GM23338 (cell line): ENCODE results near the gene RABGAP1L. TPM values are rescaled to one million over a fixed set of nuclear protein-coding genes. Genes with fewer than 3 reads are reported as not detected.

Experiments used
- ATAC-seq: fragments of 200-7000 bp; cut with Tn5 transposase; 3 replicates; pipeline ENCODE4 v1.9.1; 2020
- DNase-seq: peaks from one replicate; pipeline ENCODE4 v3.0.0-alpha.2; 2015; ENCODE audit warnings: low spot score
- H2AFZ ChIP-seq: fragments of 200-600 bp; sonication (generic); 2 replicates; pipeline ENCODE4 v1.8.0; 2016; ENCODE audit warnings: antibody characterized with exemption, mild to moderate bottlenecking, moderate library complexity
- H3F3A ChIP-seq: fragments of 200-600 bp; sonication (generic); replicated peaks from 2 replicates; pipeline ENCODE4 v1.8.0; 2017; ENCODE audit warnings: antibody characterized with exemption, mixed run types, low read depth
- H3K27ac ChIP-seq: fragments of 200-600 bp; sonication (generic); 2 replicates; pipeline ENCODE4 v1.6.1; 2016; ENCODE audit warnings: low read depth
- H3K27me3 ChIP-seq: fragments of 200-600 bp; sonication (generic); 2 replicates; pipeline ENCODE4 v1.8.0; 2016; ENCODE audit warnings: mild to moderate bottlenecking, mixed run types, moderate library complexity; ENCODE audit not compliant: insufficient read depth
- H3K36me3 ChIP-seq: fragments of 200-600 bp; sonication (generic); 2 replicates; pipeline ENCODE4 v1.8.0; 2016; ENCODE audit warnings: mild to moderate bottlenecking; ENCODE audit not compliant: insufficient read depth
- H3K4me1 ChIP-seq: fragments of 200-600 bp; sonication (generic); 2 replicates; pipeline ENCODE4 v1.8.0; 2016; ENCODE audit warnings: mild to moderate bottlenecking, moderate library complexity; ENCODE audit not compliant: insufficient read depth
- H3K4me2 ChIP-seq: fragments of 200-600 bp; sonication (generic); 2 replicates; pipeline ENCODE4 v1.7.1; 2017; ENCODE audit warnings: mixed run types
- H3K4me3 ChIP-seq: fragments of 200-600 bp; sonication (generic); 2 replicates; pipeline ENCODE4 v1.6.1; 2016; ENCODE audit warnings: mixed run types
- H3K79me2 ChIP-seq: fragments of 200-600 bp; sonication (generic); replicated peaks from 2 replicates; pipeline ENCODE4 v1.8.0; 2017; ENCODE audit warnings: mild to moderate bottlenecking; ENCODE audit not compliant: insufficient read depth
- H3K9me2 ChIP-seq: fragments of 200-600 bp; sonication (generic); 2 replicates; pipeline ENCODE4 v1.8.0; 2017; ENCODE audit not compliant: insufficient read depth
- H4K20me1 ChIP-seq: fragments of 200-600 bp; sonication (generic); replicated peaks from 2 replicates; pipeline ENCODE4 v1.8.0; 2017; ENCODE audit warnings: mild to moderate bottlenecking; ENCODE audit not compliant: insufficient read depth
- H3K27ac Mint-ChIP-seq: 2 replicates; pipeline ENCODE4 v1.8.0; 2020; ENCODE audit warnings: inconsistent platforms, mild to moderate bottlenecking, moderate library complexity, mixed read lengths
- H3K27me3 Mint-ChIP-seq: 3 replicates; pipeline ENCODE4 v1.8.0; 2022; ENCODE audit warnings: low read depth, mild to moderate bottlenecking, moderate library complexity, mixed read lengths, inconsistent platforms; ENCODE audit not compliant: insufficient read depth, poor library complexity
- H3K36me3 Mint-ChIP-seq: 3 replicates; pipeline ENCODE4 v1.8.0; 2021; ENCODE audit warnings: low read depth, mild to moderate bottlenecking, inconsistent platforms, moderate library complexity, mixed read lengths
- H3K4me1 Mint-ChIP-seq: 3 replicates; pipeline ENCODE4 v1.8.0; 2020; ENCODE audit warnings: mild to moderate bottlenecking, inconsistent platforms, mixed read lengths
- H3K4me3 Mint-ChIP-seq: 3 replicates; pipeline ENCODE4 v1.8.0; 2021; ENCODE audit warnings: moderate library complexity, mild to moderate bottlenecking, inconsistent platforms, mixed read lengths
- H3K9me3 Mint-ChIP-seq: 3 replicates; pipeline ENCODE4 v1.8.0; 2020; ENCODE audit warnings: moderate library complexity, mild to moderate bottlenecking, inconsistent platforms, mixed read lengths
- CREB1 ChIP-seq: fragments of 250-450 bp; sonication (Bioruptor Pico); IDR thresholded peaks from 2 replicates; pipeline ENCODE4 v1.5.0; 2020; ENCODE audit warnings: low read depth, mild to moderate bottlenecking, moderate library complexity
- EZH2 ChIP-seq: fragments of 200-600 bp; sonication (generic); IDR thresholded peaks from one replicate; pipeline ENCODE4 v1.8.0; 2017; ENCODE audit warnings: antibody characterized with exemption, mild to moderate bottlenecking, low read depth; ENCODE audit not compliant: unreplicated experiment
- EZH2phosphoT487 ChIP-seq: fragments of 200-600 bp; sonication (generic); IDR thresholded peaks from one replicate; pipeline ENCODE4 v1.8.1; 2018; ENCODE audit warnings: antibody characterized with exemption; ENCODE audit not compliant: unreplicated experiment
- JUNB ChIP-seq: IDR thresholded peaks from one replicate; pipeline ENCODE4 v1.6.1; 2016; ENCODE audit warnings: antibody characterized with exemption; ENCODE audit not compliant: unreplicated experiment
- NANOG ChIP-seq: IDR thresholded peaks from 2 replicates; pipeline ENCODE4 v1.6.1; 2016; ENCODE audit warnings: antibody characterized with exemption, borderline replicate concordance
- POLR2AphosphoS5 ChIP-seq: IDR thresholded peaks from 2 replicates; pipeline ENCODE4 v1.6.1; 2016; ENCODE audit warnings: antibody characterized with exemption, low read depth
- STAT1 ChIP-seq: IDR thresholded peaks from one replicate; pipeline ENCODE4 v1.6.1; 2016; ENCODE audit warnings: antibody characterized with exemption; ENCODE audit not compliant: unreplicated experiment
- ZNF114 ChIP-seq: fragments of 250-450 bp; sonication (Bioruptor Pico); IDR thresholded peaks from 2 replicates; pipeline ENCODE4 v1.5.0; 2020; ENCODE audit warnings: mild to moderate bottlenecking, moderate library complexity
- ZNF331 ChIP-seq: fragments of 250-450 bp; sonication (Bioruptor Pico); IDR thresholded peaks from 2 replicates; pipeline ENCODE4 v1.5.0; 2020; ENCODE audit warnings: low read depth, mild to moderate bottlenecking, moderate library complexity
- polyA plus RNA-seq: library from polyadenylated mRNA; unstranded; fragments of >200 nt; fragmentation: Nextera tagmentation; extraction: Ambion mirVana; gene quantifications from 2 replicates; pipeline ENCODE4 v1.2.1, GENCODE V29; 2016
- total RNA-seq: library from RNA; depleted of rRNA; stranded (reverse); fragments of >200 nt; shearing (Covaris generic); gene quantifications from 2 replicates; pipeline ENCODE4 v1.2.3, GENCODE V29; 2014
- TF ChIP-seq, protein P1 (sequence below), 2 experiments: fragments of 200-600 bp in 1 of 2; sonication (generic) in 1 of 2; conservative IDR thresholded peaks; 2 replicates each; pipeline versions ENCODE4 v1.5.1 to v1.6.1; 2016 to 2017; ENCODE audit warnings: antibody characterized with exemption in 2 of 2, low read depth in 2 of 2, mild to moderate bottlenecking in 2 of 2, moderate library complexity in 1 of 2
- TF ChIP-seq, protein P2 (sequence below): IDR thresholded peaks from 2 replicates; pipeline ENCODE4 v1.6.1; 2016; ENCODE audit warnings: antibody characterized with exemption
- TF ChIP-seq, protein P3 (sequence below): fragments of 250-450 bp; sonication (Bioruptor Pico); IDR thresholded peaks from 2 replicates; pipeline ENCODE4 v1.5.0; 2020; ENCODE audit warnings: mild to moderate bottlenecking, moderate library complexity
- TF ChIP-seq, protein P4 (sequence below): IDR thresholded peaks from one replicate; pipeline ENCODE4 v1.6.1; 2018; ENCODE audit warnings: antibody characterized with exemption; ENCODE audit not compliant: unreplicated experiment

The RABGAP1L gene
- total and polyA plus RNA-seq, 2 experiments from 2014 or later: 83.2 to 136 TPM

DNA sequence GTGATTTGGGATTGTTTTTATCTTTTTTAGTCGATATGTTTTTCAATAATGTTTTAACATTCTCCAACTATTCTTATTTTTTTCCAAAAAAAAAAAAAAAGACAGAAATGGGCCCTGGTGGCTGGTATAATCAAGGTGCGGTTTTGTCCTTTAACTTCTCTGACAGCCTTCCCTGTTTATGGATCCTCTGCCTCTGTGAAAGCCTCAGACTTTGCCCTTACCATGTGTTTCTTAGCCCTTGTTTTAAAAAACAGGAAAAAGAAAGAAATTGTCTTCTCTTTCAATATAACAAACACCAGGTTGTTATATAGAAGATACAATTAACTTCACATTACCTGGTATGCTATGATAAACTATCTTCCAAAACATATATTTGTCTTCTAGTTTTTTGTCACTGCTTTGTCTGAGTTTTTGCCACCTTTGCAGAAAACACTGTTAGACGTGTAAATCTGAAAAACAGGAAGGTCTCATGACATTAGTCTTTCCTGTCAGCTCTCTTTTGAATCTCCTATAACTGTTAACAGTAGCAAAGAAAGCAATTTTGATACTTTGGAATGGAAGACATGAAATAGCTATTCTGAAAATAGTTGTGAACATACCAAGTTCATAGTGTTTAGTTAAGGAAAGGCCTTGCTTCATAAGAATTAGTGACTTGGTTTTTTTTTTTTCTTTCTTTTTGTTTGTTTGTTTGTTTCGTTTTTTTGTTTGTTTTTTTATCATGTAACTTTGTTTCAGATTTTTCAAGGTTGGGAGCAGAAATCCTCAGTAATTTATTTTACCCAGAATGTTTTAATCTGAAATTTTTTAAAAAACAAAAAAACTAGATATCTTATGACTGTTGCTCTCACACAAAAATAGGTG is 808.8 kb downstream of the RABGAP1L start:
- Histone ChIP-seq H4K20me1 (peaks cover 11% of the 10 kb centered on the region), H3K27me3 (no peaks in the 10 kb centered on the region), H3K79me2 (peaks cover 17% of the 10 kb centered on the region; the same call in 1 of the 2 replicates), H3K4me2 (no peak overlapping the region), H3K27ac (peak overlapping the region; percentile 36), H3K9me2 (no peaks in the 10 kb centered on the region), H3K4me3 (no peak overlapping the region), H3K4me1 (peaks cover 11% of the 10 kb centered on the region; the same call in 1 of the 2 replicates), H3K36me3 (peaks cover 33% of the 10 kb centered on the region; the same call in 1 of the 2 replicates), H2AFZ (no peak overlapping the region), H3F3A (no peaks in the 10 kb centered on the region; the same call in 1 of the 2 replicates)
- H3K36me3 Mint-ChIP-seq: peaks cover 32% of the 10 kb centered on the region
- TF ChIP-seq NANOG (no peak), CREB1 (no peak), EZH2 (no peak), JUNB (no peak), STAT1 (no peak), EZH2phosphoT487 (no peak), ZNF114 (CRISPR knock-in tag) (no peak), POLR2AphosphoS5 (no peak), ZNF331 (no peak)
- TF ChIP-seq, protein P1, sequence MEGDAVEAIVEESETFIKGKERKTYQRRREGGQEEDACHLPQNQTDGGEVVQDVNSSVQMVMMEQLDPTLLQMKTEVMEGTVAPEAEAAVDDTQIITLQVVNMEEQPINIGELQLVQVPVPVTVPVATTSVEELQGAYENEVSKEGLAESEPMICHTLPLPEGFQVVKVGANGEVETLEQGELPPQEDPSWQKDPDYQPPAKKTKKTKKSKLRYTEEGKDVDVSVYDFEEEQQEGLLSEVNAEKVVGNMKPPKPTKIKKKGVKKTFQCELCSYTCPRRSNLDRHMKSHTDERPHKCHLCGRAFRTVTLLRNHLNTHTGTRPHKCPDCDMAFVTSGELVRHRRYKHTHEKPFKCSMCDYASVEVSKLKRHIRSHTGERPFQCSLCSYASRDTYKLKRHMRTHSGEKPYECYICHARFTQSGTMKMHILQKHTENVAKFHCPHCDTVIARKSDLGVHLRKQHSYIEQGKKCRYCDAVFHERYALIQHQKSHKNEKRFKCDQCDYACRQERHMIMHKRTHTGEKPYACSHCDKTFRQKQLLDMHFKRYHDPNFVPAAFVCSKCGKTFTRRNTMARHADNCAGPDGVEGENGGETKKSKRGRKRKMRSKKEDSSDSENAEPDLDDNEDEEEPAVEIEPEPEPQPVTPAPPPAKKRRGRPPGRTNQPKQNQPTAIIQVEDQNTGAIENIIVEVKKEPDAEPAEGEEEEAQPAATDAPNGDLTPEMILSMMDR (conservative IDR thresholded peaks at IDR 0.05; ENCODE audit: low read depth in 2 of 2): no peak
- TF ChIP-seq, protein P2, sequence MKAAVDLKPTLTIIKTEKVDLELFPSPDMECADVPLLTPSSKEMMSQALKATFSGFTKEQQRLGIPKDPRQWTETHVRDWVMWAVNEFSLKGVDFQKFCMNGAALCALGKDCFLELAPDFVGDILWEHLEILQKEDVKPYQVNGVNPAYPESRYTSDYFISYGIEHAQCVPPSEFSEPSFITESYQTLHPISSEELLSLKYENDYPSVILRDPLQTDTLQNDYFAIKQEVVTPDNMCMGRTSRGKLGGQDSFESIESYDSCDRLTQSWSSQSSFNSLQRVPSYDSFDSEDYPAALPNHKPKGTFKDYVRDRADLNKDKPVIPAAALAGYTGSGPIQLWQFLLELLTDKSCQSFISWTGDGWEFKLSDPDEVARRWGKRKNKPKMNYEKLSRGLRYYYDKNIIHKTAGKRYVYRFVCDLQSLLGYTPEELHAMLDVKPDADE: no peak
- TF ChIP-seq, protein P3, sequence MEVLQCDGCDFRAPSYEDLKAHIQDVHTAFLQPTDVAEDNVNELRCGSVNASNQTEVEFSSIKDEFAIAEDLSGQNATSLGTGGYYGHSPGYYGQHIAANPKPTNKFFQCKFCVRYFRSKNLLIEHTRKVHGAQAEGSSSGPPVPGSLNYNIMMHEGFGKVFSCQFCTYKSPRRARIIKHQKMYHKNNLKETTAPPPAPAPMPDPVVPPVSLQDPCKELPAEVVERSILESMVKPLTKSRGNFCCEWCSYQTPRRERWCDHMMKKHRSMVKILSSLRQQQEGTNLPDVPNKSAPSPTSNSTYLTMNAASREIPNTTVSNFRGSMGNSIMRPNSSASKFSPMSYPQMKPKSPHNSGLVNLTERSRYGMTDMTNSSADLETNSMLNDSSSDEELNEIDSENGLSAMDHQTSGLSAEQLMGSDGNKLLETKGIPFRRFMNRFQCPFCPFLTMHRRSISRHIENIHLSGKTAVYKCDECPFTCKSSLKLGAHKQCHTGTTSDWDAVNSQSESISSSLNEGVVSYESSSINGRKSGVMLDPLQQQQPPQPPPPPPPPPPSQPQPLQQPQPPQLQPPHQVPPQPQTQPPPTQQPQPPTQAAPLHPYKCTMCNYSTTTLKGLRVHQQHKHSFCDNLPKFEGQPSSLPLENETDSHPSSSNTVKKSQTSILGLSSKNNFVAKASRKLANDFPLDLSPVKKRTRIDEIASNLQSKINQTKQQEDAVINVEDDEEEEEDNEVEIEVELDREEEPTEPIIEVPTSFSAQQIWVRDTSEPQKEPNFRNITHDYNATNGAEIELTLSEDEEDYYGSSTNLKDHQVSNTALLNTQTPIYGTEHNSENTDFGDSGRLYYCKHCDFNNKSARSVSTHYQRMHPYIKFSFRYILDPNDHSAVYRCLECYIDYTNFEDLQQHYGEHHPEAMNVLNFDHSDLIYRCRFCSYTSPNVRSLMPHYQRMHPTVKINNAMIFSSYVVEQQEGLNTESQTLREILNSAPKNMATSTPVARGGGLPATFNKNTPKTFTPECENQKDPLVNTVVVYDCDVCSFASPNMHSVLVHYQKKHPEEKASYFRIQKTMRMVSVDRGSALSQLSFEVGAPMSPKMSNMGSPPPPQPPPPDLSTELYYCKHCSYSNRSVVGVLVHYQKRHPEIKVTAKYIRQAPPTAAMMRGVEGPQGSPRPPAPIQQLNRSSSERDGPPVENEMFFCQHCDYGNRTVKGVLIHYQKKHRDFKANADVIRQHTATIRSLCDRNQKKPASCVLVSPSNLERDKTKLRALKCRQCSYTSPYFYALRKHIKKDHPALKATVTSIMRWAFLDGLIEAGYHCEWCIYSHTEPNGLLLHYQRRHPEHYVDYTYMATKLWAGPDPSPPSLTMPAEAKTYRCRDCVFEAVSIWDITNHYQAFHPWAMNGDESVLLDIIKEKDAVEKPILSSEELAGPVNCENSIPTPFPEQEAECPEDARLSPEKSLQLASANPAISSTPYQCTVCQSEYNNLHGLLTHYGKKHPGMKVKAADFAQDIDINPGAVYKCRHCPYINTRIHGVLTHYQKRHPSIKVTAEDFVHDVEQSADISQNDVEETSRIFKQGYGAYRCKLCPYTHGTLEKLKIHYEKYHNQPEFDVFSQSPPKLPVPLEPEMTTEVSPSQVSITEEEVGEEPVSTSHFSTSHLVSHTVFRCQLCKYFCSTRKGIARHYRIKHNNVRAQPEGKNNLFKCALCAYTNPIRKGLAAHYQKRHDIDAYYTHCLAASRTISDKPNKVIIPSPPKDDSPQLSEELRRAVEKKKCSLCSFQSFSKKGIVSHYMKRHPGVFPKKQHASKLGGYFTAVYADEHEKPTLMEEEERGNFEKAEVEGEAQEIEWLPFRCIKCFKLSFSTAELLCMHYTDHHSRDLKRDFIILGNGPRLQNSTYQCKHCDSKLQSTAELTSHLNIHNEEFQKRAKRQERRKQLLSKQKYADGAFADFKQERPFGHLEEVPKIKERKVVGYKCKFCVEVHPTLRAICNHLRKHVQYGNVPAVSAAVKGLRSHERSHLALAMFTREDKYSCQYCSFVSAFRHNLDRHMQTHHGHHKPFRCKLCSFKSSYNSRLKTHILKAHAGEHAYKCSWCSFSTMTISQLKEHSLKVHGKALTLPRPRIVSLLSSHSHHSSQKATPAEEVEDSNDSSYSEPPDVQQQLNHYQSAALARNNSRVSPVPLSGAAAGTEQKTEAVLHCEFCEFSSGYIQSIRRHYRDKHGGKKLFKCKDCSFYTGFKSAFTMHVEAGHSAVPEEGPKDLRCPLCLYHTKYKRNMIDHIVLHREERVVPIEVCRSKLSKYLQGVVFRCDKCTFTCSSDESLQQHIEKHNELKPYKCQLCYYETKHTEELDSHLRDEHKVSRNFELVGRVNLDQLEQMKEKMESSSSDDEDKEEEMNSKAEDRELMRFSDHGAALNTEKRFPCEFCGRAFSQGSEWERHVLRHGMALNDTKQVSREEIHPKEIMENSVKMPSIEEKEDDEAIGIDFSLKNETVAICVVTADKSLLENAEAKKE (CRISPR knock-in tag): no peak
- TF ChIP-seq, protein P4, sequence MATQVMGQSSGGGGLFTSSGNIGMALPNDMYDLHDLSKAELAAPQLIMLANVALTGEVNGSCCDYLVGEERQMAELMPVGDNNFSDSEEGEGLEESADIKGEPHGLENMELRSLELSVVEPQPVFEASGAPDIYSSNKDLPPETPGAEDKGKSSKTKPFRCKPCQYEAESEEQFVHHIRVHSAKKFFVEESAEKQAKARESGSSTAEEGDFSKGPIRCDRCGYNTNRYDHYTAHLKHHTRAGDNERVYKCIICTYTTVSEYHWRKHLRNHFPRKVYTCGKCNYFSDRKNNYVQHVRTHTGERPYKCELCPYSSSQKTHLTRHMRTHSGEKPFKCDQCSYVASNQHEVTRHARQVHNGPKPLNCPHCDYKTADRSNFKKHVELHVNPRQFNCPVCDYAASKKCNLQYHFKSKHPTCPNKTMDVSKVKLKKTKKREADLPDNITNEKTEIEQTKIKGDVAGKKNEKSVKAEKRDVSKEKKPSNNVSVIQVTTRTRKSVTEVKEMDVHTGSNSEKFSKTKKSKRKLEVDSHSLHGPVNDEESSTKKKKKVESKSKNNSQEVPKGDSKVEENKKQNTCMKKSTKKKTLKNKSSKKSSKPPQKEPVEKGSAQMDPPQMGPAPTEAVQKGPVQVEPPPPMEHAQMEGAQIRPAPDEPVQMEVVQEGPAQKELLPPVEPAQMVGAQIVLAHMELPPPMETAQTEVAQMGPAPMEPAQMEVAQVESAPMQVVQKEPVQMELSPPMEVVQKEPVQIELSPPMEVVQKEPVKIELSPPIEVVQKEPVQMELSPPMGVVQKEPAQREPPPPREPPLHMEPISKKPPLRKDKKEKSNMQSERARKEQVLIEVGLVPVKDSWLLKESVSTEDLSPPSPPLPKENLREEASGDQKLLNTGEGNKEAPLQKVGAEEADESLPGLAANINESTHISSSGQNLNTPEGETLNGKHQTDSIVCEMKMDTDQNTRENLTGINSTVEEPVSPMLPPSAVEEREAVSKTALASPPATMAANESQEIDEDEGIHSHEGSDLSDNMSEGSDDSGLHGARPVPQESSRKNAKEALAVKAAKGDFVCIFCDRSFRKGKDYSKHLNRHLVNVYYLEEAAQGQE: no peak
- peaks cover 20% of the 10 kb centered on the region; the same call in 2 of the 3 replicates for H3K4me1 Mint-ChIP-seq
- H3K4me3 Mint-ChIP-seq: no peak overlapping the region
- H3K27me3 Mint-ChIP-seq: peaks cover 4% of the 10 kb centered on the region
- ATAC-seq (no peak), DNase-seq (no peak)
- H3K9me3 Mint-ChIP-seq: no peaks in the 10 kb centered on the region
- no peak overlapping the region for H3K27ac Mint-ChIP-seq
